ENCODE results near the gene PPIP5K1.
"Not testable (repeated sequence)": the region's sequence is repeated elsewhere in the genome, so short reads cannot be mapped to it uniquely, and the experiment has no call there.

Gene PPIP5K1

GRCh38 chr15:43589778-43590466 lies at the start of gene PPIP5K1:
Gene PPIP5K1, minus strand, starts transcription at chr15:43590208. Its CDS starts 5,704 bp downstream, at chr15:43584504.
- DNase-seq, result not testable (repeated sequence)

GRCh38 chr15:43638464-43639204 lies 48.6 kb upstream of the PPIP5K1 start:
- not testable (repeated sequence) for DNase-seq

GRCh38 chr15:43626937-43627336 lies 36.9 kb upstream of the PPIP5K1 start:
- DNase-seq, result not testable (repeated sequence)

- no peak for DNase-seq
Measured at GRCh38 chr15:43625106-43625505, 35.1 kb upstream of the PPIP5K1 start.

- not testable (repeated sequence) for DNase-seq
Measured at GRCh38 chr15:43622068-43622799, 32.2 kb upstream of the PPIP5K1 start.

GRCh38 chr15:43618700-43619099 lies 28.7 kb upstream of the PPIP5K1 start, which contains the start of gene STRC:
Gene STRC, minus strand, starts transcription at chr15:43618800. Its CDS starts 78 bp downstream, at chr15:43618722.
- not testable (repeated sequence) for DNase-seq

GRCh38 chr15:43617750-43618149 lies 27.7 kb upstream of the PPIP5K1 start:
- not testable (repeated sequence) for DNase-seq

GRCh38 chr15:43602233-43602632 lies 12.2 kb upstream of the PPIP5K1 start:
- not testable (repeated sequence) for DNase-seq

GRCh38 chr15:43600200-43600599 lies 10.2 kb upstream of the PPIP5K1 start:
- DNase-seq, result not testable (repeated sequence)

GRCh38 chr15:43599131-43599530 lies 9.1 kb upstream of the PPIP5K1 start:
- DNase-seq, result not testable (repeated sequence)

- DNase-seq, result not testable (repeated sequence)
Measured at GRCh38 chr15:43593328-43594190, 3.6 kb upstream of the PPIP5K1 start, which contains the start of gene CKMT1B. Gene CKMT1B, plus strand, starts transcription at chr15:43594027. Its CDS starts 192 bp downstream, at chr15:43594219.

- DNase-seq, result not testable (repeated sequence)
Measured at GRCh38 chr15:43592841-43593240, 2.8 kb upstream of the PPIP5K1 start.

- not testable (repeated sequence) for DNase-seq
Measured at GRCh38 chr15:43574607-43575006, 15.4 kb downstream of the PPIP5K1 start.

GRCh38 chr15:43566615-43567014 lies 23.4 kb downstream of the PPIP5K1 start:
- DNase-seq, result not testable (repeated sequence)

- not testable (repeated sequence) for DNase-seq
Measured at GRCh38 chr15:43563793-43564192, 26.2 kb downstream of the PPIP5K1 start.

GRCh38 chr15:43562753-43563152 lies 27.3 kb downstream of the PPIP5K1 start:
- DNase-seq, result not testable (repeated sequence)

GRCh38 chr15:43552986-43553385 lies 37.0 kb downstream of the PPIP5K1 start:
- no peak for DNase-seq

- no peak for DNase-seq
Measured at GRCh38 chr15:43552256-43552655, 37.8 kb downstream of the PPIP5K1 start.

- no peak for DNase-seq
Measured at GRCh38 chr15:43550527-43551363, 39.3 kb downstream of the PPIP5K1 start.

- DNase-seq, result no peak
Measured at GRCh38 chr15:43547539-43547938, 42.5 kb downstream of the PPIP5K1 start.

GRCh38 chr15:43545426-43545825 lies 44.6 kb downstream of the PPIP5K1 start:
- DNase-seq, result no peak
